GM23248 (cell line): ENCODE results near the gene CPEB1. TPM values are rescaled to one million over a fixed set of nuclear protein-coding genes. Genes with fewer than 3 reads are reported as not detected.
"Not testable (repeated sequence)": the region's sequence is repeated elsewhere in the genome, so short reads cannot be mapped to it uniquely, and the experiment has no call there.

Experiments
- DNase-seq: peaks from one replicate; pipeline ENCODE4 v3.0.0-alpha.2; 2015
- H2AFZ ChIP-seq: fragments of 200-600 bp; sonication (generic); 2 replicates; pipeline ENCODE4 v1.6.1; 2016; ENCODE audit warnings: antibody characterized with exemption
- H3F3A ChIP-seq: fragments of 200-600 bp; sonication (generic); 2 replicates; pipeline ENCODE4 v1.6.1; 2016; ENCODE audit warnings: mild to moderate bottlenecking, antibody characterized with exemption, mixed run types; ENCODE audit not compliant: insufficient read depth
- H3K27ac ChIP-seq: fragments of 200-600 bp; sonication (generic); 2 replicates; pipeline ENCODE4 v1.5.1; 2016; ENCODE audit warnings: mild to moderate bottlenecking
- H3K27me3 ChIP-seq: fragments of 200-600 bp; sonication (generic); replicated peaks from 2 replicates; pipeline ENCODE4 v1.6.1; 2016; ENCODE audit warnings: mild to moderate bottlenecking; ENCODE audit not compliant: insufficient read depth
- H3K36me3 ChIP-seq: fragments of 200-600 bp; sonication (generic); 2 replicates; pipeline ENCODE4 v1.6.1; 2016; ENCODE audit warnings: low read depth, mild to moderate bottlenecking
- H3K4me1 ChIP-seq: fragments of 200-600 bp; sonication (generic); 2 replicates; pipeline ENCODE4 v1.6.1; 2016; ENCODE audit warnings: mild to moderate bottlenecking; ENCODE audit not compliant: insufficient read depth
- H3K4me2 ChIP-seq: fragments of 200-600 bp; sonication (generic); one replicate; pipeline ENCODE4 v1.6.1; 2016; ENCODE audit warnings: mild to moderate bottlenecking; ENCODE audit not compliant: unreplicated experiment
- H3K4me3 ChIP-seq: fragments of 200-600 bp; sonication (generic); 2 replicates; pipeline ENCODE4 v1.5.1; 2016; ENCODE audit warnings: mild to moderate bottlenecking
- H3K79me2 ChIP-seq: fragments of 200-600 bp; sonication (generic); 2 replicates; pipeline ENCODE4 v1.6.1; 2016; ENCODE audit warnings: mild to moderate bottlenecking; ENCODE audit not compliant: insufficient read depth
- H3K9ac ChIP-seq: fragments of 200-600 bp; sonication (generic); 2 replicates; pipeline ENCODE4 v1.6.1; 2016; ENCODE audit warnings: mild to moderate bottlenecking
- H3K9me2 ChIP-seq: fragments of 200-600 bp; sonication (generic); 2 replicates; pipeline ENCODE4 v1.6.1; 2016; ENCODE audit warnings: mixed run types, mild to moderate bottlenecking, moderate library complexity; ENCODE audit not compliant: insufficient read depth
- H3K9me3 ChIP-seq: fragments of 200-600 bp; sonication (generic); one replicate; pipeline ENCODE4 v1.6.1; 2017; ENCODE audit warnings: low read depth
- H4K20me1 ChIP-seq: fragments of 200-600 bp; sonication (generic); 2 replicates; pipeline ENCODE4 v1.6.0; 2016; ENCODE audit not compliant: insufficient read depth
- EZH2 ChIP-seq: fragments of 200-600 bp; sonication (generic); IDR thresholded peaks from 2 replicates; pipeline ENCODE4 v1.6.1; 2018; ENCODE audit warnings: antibody characterized with exemption, mild to moderate bottlenecking; ENCODE audit not compliant: insufficient read depth, poor library complexity, severe bottlenecking
- EZH2phosphoT487 ChIP-seq: fragments of 200-600 bp; sonication (generic); IDR thresholded peaks from 2 replicates; pipeline ENCODE4 v1.6.1; 2018; ENCODE audit warnings: antibody characterized with exemption, moderate library complexity, mild to moderate bottlenecking, low read depth; ENCODE audit not compliant: insufficient read depth
- WGBS, 2 experiments: methylation state at CpG; one replicate each; pipeline ENCODE4 v1.1.6; 2015 to 2017; ENCODE audit warnings: low lambda C conversion rate in 2 of 2, low coverage in 1 of 2; ENCODE audit errors: missing lambda C conversion rate in 2 of 2; 5-methylcytosine and 5-hydroxymethylcytosine counted together
- in situ Hi-C: fragments of 300-500 bp; cut with MboI; formaldehyde crosslinking; loops from 2 replicates; pipeline ENCODE4 v1.15.0; 2020
- polyA plus RNA-seq: library from polyadenylated mRNA; unstranded; fragments of >200 nt; fragmentation: Nextera tagmentation; extraction: Ambion mirVana; gene quantifications from 2 replicates; pipeline ENCODE4 v1.2.1, GENCODE V29; 2016
- total RNA-seq: library from RNA; depleted of rRNA; stranded (reverse); fragments of >200 nt; shearing (Covaris generic); gene quantifications from 2 replicates; pipeline ENCODE4 v1.2.3, GENCODE V29; 2014

The CPEB1 gene
- total and polyA plus RNA-seq, 2 experiments from 2014 or later, result 5.6 to 8.6 TPM

DNA sequence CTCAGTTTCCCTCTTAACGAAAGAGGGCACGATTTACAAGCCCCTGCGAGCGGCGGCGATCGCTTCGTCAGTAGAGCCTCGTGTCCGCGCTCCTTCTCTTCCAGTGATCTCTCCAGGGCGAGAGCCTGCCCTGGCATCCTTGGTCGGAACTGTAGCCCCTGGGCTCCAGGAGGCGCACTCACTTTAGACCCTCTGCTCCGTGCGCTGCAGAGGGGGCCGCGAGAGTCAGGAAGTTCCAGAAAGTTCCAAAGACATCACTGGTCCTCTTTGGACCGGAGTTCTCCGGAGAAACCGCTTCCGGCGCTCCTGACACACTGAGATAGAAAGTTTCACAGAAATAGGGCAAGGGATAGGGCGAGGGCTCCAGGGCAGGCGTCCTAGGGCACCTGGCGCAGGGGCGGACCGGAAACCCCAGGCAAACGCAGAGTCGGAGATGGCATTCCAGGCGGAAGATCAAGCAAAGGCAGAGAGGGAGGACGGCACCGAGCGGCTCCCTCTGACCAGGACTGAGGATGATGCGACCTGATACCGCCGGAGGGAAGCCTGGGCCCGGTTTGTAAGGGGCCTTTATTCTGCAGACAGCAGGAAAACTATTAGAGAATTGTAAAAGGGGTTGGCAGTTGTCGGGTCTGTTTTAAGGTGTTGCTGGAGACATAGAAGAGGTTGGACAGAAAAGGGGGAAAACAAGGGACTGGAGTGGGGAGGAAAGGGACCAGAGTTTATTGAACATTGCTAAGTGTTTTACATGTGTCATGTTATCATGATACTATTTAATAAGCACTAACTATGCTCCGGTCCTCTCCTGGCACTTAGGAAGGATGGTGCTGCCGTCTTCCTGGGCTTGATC lies 1.3 kb upstream of the CPEB1 start:
- Histone ChIP-seq H3K36me3 (no peaks in the 10 kb centered on the region), H3K4me3 (peak overlapping the region; percentile 68), H3K27ac (no peak overlapping the region), H3K9me3 (no peaks in the 10 kb centered on the region), H4K20me1 (no peaks in the 10 kb centered on the region), H3F3A (peaks cover 8% of the 10 kb centered on the region; the same call in 1 of the 2 replicates), H3K27me3 (peaks cover 4% of the 10 kb centered on the region; the same call in 1 of the 2 replicates), H3K9me2 (no peaks in the 10 kb centered on the region), H3K4me2 (peak overlapping the region; percentile 64), H3K4me1 (no peaks in the 10 kb centered on the region), H3K9ac (peak overlapping the region; percentile 46; the same call in 1 of the 2 replicates), H3K79me2 (no peaks in the 10 kb centered on the region), H2AFZ (peak overlapping the region; percentile 80)
- 23% methylated on average over 41 of the region's 41 CpGs for WGBS, 2 experiments
- DNase-seq, result peak; percentile 33
- TF ChIP-seq EZH2 (no peak), EZH2phosphoT487 (no peak)
- in situ Hi-C loops, result no loop called here

DNA sequence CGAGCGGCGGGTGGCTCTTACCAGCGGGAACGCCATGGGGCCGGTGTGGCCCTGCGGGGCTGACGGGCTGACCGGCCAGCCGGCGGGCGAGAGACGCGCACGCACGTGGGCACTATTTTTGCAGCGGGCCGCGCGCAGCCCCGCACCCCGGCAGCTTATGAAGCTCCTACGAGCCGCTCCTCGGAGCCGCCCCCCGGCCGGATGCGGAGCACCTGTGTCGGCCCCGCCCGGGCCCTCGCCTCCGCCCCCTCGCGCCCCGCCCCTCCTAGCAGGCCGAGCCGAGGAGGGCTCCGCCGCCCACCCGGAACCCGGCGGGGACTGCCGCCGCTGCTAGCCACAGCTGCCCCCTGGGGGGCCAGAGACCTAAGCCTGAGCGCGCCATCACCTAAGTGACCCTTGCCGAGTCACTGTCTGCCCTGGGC lies 683 bp upstream of the CPEB1 start:
- Histone ChIP-seq H4K20me1 (no peaks in the 10 kb centered on the region), H3K4me2 (peak overlapping the region; percentile 64), H3F3A (peaks cover 8% of the 10 kb centered on the region; the same call in 1 of the 2 replicates), H3K36me3 (no peaks in the 10 kb centered on the region), H2AFZ (peak overlapping the region; percentile 80), H3K4me3 (peak overlapping the region; percentile 68), H3K4me1 (no peaks in the 10 kb centered on the region), H3K27me3 (peaks cover 4% of the 10 kb centered on the region; the same call in 1 of the 2 replicates), H3K27ac (no peak overlapping the region), H3K9me2 (no peaks in the 10 kb centered on the region), H3K9me3 (no peaks in the 10 kb centered on the region), H3K9ac (peak overlapping the region; percentile 46), H3K79me2 (no peaks in the 10 kb centered on the region)
- 0 to 2% methylated on average over 15 to 36 of the region's 49 CpGs for WGBS, 2 experiments
- DNase-seq, result no peak
- in situ Hi-C loops, result no loop called here
- TF ChIP-seq EZH2phosphoT487 (no peak), EZH2 (no peak)

DNA sequence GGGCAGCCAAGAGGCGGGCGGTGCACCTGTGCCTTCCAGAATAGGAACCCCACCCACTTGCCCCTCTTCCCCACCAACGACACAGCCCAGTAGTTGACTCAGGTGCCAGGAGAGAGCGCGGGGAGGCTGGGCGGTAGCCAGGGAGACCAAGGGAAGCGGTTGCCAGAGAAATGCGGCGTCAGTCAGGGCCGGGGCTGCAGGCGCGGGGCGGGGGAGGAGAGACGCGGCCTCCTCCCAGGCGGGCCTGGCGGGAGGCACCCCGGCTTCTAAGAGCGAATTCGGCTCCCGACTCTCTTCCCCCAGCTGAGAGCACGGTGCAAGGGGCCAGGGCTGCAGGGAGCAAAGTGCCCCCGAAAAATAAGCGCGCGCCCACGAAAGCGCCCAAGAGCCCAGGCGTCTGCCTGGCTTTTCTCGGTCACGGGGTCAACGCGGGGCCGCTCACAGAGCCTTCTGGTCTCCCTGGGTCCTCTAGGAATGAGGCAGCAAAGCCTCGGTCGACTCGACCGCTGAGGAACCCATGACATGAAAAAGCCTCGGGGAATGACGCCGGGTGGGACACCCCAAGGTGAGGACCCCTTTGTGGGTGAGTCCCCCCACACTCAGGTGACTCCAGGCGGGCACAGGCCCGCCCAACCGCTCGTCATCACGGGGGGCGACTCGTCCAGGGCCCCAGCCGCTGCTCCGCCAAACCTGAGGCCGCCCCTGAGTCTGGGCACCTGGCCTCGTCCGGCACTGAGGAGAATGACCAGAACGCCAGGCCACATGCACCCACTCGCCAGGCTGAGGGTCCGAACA lies 716 bp downstream of the CPEB1 start:
- H3K4me2 ChIP-seq, result peak overlapping the region; percentile 64
- H2AFZ ChIP-seq, result peak overlapping the region; percentile 80
- no peaks in the 10 kb centered on the region for H3K36me3 ChIP-seq
- peak; percentile 25 for DNase-seq
- 11 to 12% methylated on average over 45 to 54 of the region's 56 CpGs for WGBS, 2 experiments
- H3K4me1 ChIP-seq, result no peaks in the 10 kb centered on the region
- peaks cover 4% of the 10 kb centered on the region; the same call in 1 of the 2 replicates for H3K27me3 ChIP-seq
- peaks cover 8% of the 10 kb centered on the region; the same call in 1 of the 2 replicates for H3F3A ChIP-seq
- H3K9me3 ChIP-seq, result no peaks in the 10 kb centered on the region
- no peak overlapping the region for H3K9ac ChIP-seq
- H4K20me1 ChIP-seq, result no peaks in the 10 kb centered on the region
- H3K27ac ChIP-seq, result no peak overlapping the region
- peak overlapping the region; percentile 68 for H3K4me3 ChIP-seq
- H3K79me2 ChIP-seq, result no peaks in the 10 kb centered on the region
- TF ChIP-seq EZH2phosphoT487 (0 out of 2 replicates have a peak, but pooled peaks have one; percentile 24), EZH2 (no peak)
- no peaks in the 10 kb centered on the region for H3K9me2 ChIP-seq
- in situ Hi-C loops, result no loop called here

DNA sequence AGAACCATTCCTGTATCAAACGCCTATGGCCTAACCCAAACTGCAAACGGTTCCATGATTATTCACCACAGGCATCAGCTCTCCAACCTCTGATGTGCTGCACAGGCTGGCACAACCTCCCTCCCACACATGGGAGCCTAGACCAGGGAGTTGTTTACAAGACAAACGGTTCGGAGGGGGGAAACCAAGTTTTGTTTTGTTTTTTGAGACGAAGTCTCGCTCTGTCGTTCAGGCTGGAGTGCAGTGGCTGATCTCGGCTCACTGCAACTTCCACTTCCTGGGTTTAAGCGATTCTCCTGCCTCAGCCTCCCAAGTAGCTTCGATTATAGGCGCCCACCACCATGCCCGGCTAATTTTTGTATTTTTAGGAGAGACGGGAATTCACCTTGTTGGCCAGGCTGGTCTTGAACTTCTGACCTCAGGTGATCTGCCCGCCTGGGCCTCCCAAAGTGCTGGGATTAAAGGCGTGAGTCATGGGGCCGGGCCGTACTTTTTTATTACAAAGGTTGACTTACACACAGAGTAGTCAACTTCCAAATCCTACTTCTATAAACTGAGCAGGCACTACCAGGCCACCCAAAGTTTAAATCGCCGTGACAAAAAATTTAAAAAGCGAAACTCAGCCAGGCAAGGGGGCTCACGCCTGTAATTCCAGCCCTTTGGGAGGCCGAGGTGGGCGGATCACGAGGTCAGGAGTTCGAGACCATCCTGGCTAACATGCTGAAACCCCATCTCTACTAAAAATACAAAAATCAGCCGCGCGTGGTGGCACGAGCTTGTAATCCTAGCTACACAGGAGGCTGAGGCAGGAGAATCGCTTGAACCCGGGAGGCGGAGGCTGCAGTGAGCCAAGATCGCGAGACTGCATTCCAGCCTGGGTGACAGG lies 2.0 kb downstream of the CPEB1 start:
- H3K27ac ChIP-seq, result not testable (repeated sequence)

More for the DNA sequence above, 2.0 kb downstream of the CPEB1 start:
- H3K9me2 ChIP-seq, H4K20me1 ChIP-seq, H2AFZ ChIP-seq, H3F3A ChIP-seq, in situ Hi-C loops, H3K9ac ChIP-seq, H3K79me2 ChIP-seq, H3K27me3 ChIP-seq, H3K9me3 ChIP-seq, DNase-seq, H3K4me3 ChIP-seq, H3K36me3 ChIP-seq, H3K4me2 ChIP-seq, H3K4me1 ChIP-seq: not testable (repeated sequence)
- WGBS, 2 experiments, result 88% methylated on average over 33 to 34 of the region's 34 CpGs
